ENCODE measurements around the gene CXXC5. TPM values are rescaled to one million over a fixed set of nuclear protein-coding genes. Genes with fewer than 3 reads are reported as not detected.

Gene CXXC5
- total RNA-seq, 2 experiments from 2014 or later, result 26.7 to 113 TPM

- BruUV-seq (replicated peaks), result no TSS peak
- no peaks in the 10 kb centered on the region for H3K9me2 ChIP-seq (ENCODE audit: insufficient read depth, low read length)
- DNase-seq (ENCODE audit: low spot score), result no peak
- no peak overlapping the region for H2AFZ ChIP-seq (ENCODE audit: low read length)
- H3K9me3 ChIP-seq (ENCODE audit: low read length), result no peaks in the 10 kb centered on the region
- H3K79me2 ChIP-seq (ENCODE audit: insufficient read depth, low read depth, low read length), result peaks cover 12% of the 10 kb centered on the region
- intact Hi-C loops (cut with micrococcal nuclease; ENCODE audit: unreplicated experiment), result no loop called here
- ChIA-PET POLR2A (no interaction called here), CTCF (ENCODE audit: unreplicated experiment) (no interaction called here)
- H3K4me1 ChIP-seq (ENCODE audit: insufficient read depth, low read length, poor library complexity, severe bottlenecking), result peaks cover 27% of the 10 kb centered on the region
- no peak overlapping the region for H3K4me3 ChIP-seq (ENCODE audit: low read depth, low read length, poor library complexity, severe bottlenecking)
- no peaks in the 10 kb centered on the region for H3K36me3 ChIP-seq (ENCODE audit: insufficient read depth, low read length)
- no peak overlapping the region for H3K27ac ChIP-seq (ENCODE audit: low read depth, low read length, poor library complexity, severe bottlenecking)
- TF ChIP-seq EZH2phosphoT487 (IDR thresholded peaks at IDR 0.05; ENCODE audit: borderline replicate concordance, low read depth, low read length) (no peak), CTCF (conservative IDR thresholded peaks at IDR 0.05; ENCODE audit: low read length) (no peak)
- no peak overlapping the region for H3K4me2 ChIP-seq (ENCODE audit: low read length)
- no peaks in the 10 kb centered on the region for H4K20me1 ChIP-seq (ENCODE audit: insufficient read depth, low read length)
Measured at GRCh38 chr5:139644646-139645429, 3.3 kb upstream of the CXXC5 start.

- Histone ChIP-seq H3K4me1 (ENCODE audit: insufficient read depth, low read length, poor library complexity, severe bottlenecking) (peaks cover 23% of the 10 kb centered on the region), H3K27ac (ENCODE audit: low read depth, low read length, poor library complexity, severe bottlenecking) (no peak overlapping the region), H2AFZ (ENCODE audit: low read length) (no peak overlapping the region), H4K20me1 (ENCODE audit: insufficient read depth, low read length) (0 out of 2 replicates have a peak, but pooled peaks cover 4% of the 10 kb centered on the region), H3K4me3 (ENCODE audit: low read depth, low read length, poor library complexity, severe bottlenecking) (no peak overlapping the region), H3K4me2 (ENCODE audit: low read length) (no peak overlapping the region), H3K79me2 (ENCODE audit: insufficient read depth, low read depth, low read length) (peaks cover 18% of the 10 kb centered on the region), H3K9me3 (ENCODE audit: low read length) (no peaks in the 10 kb centered on the region), H3K36me3 (ENCODE audit: insufficient read depth, low read length) (no peaks in the 10 kb centered on the region), H3K9me2 (ENCODE audit: insufficient read depth, low read length) (no peaks in the 10 kb centered on the region)
- DNase-seq (ENCODE audit: low spot score), result no peak
- no TSS peak for BruUV-seq (replicated peaks)
- ChIA-PET CTCF (ENCODE audit: unreplicated experiment) (no interaction called here), POLR2A (no interaction called here)
- intact Hi-C loops (cut with micrococcal nuclease; ENCODE audit: unreplicated experiment), result no loop called here
- TF ChIP-seq EZH2phosphoT487 (IDR thresholded peaks at IDR 0.05; ENCODE audit: borderline replicate concordance, low read depth, low read length) (no peak), CTCF (conservative IDR thresholded peaks at IDR 0.05; ENCODE audit: low read length) (no peak)
Measured at GRCh38 chr5:139645430-139645871, 2.7 kb upstream of the CXXC5 start.

GRCh38 chr5:139646111-139646510 is 2.0 kb upstream of the CXXC5 start:
- BruUV-seq (replicated peaks), result no TSS peak
- Histone ChIP-seq H3K36me3 (ENCODE audit: insufficient read depth, low read length) (no peaks in the 10 kb centered on the region), H4K20me1 (ENCODE audit: insufficient read depth, low read length) (peaks cover 4% of the 10 kb centered on the region; the same call in 1 of the 2 replicates), H3K79me2 (ENCODE audit: insufficient read depth, low read depth, low read length) (peaks cover 25% of the 10 kb centered on the region), H3K4me2 (ENCODE audit: low read length) (no peak overlapping the region), H3K9me2 (ENCODE audit: insufficient read depth, low read length) (no peaks in the 10 kb centered on the region), H3K4me3 (ENCODE audit: low read depth, low read length, poor library complexity, severe bottlenecking) (no peak overlapping the region), H3K4me1 (ENCODE audit: insufficient read depth, low read length, poor library complexity, severe bottlenecking) (peaks cover 30% of the 10 kb centered on the region), H3K27ac (ENCODE audit: low read depth, low read length, poor library complexity, severe bottlenecking) (no peak overlapping the region), H3K9me3 (ENCODE audit: low read length) (no peaks in the 10 kb centered on the region), H2AFZ (ENCODE audit: low read length) (no peak overlapping the region)
- no peak for DNase-seq (ENCODE audit: low spot score)
- CTCF ChIA-PET (ENCODE audit: unreplicated experiment), result no interaction called here
- no peak for TF ChIP-seq CTCF (conservative IDR thresholded peaks at IDR 0.05; ENCODE audit: low read length)
- POLR2A ChIA-PET, result no interaction called here
- intact Hi-C loops (cut with micrococcal nuclease; ENCODE audit: unreplicated experiment), result no loop called here
